Activated naive CD4-positive, alpha-beta T cell treated with anti-CD3 and anti-CD28 coated beads, Interleukin-2, amount 50 U/mL, for 24 hours (primary cell): Measurements from ENCODE around the gene SYTL2.

ENCODE experiments used
- H3K27ac Mint-ChIP-seq: one replicate; pipeline ENCODE4 v1.8.0; 2021; ENCODE audit warnings: mild to moderate bottlenecking, mixed read lengths
- H3K27me3 Mint-ChIP-seq: one replicate; pipeline ENCODE4 v1.8.0; 2021; ENCODE audit warnings: mixed read lengths
- H3K36me3 Mint-ChIP-seq: one replicate; pipeline ENCODE4 v1.8.0; 2021; ENCODE audit warnings: mixed read lengths
- H3K4me1 Mint-ChIP-seq: one replicate; pipeline ENCODE4 v1.8.0; 2021; ENCODE audit warnings: mixed read lengths
- H3K4me3 Mint-ChIP-seq: one replicate; pipeline ENCODE4 v1.8.0; 2021; ENCODE audit warnings: mild to moderate bottlenecking, mixed read lengths
- H3K9me3 Mint-ChIP-seq: one replicate; pipeline ENCODE4 v1.8.0; 2021; ENCODE audit warnings: mixed read lengths

Gene SYTL2

DNA sequence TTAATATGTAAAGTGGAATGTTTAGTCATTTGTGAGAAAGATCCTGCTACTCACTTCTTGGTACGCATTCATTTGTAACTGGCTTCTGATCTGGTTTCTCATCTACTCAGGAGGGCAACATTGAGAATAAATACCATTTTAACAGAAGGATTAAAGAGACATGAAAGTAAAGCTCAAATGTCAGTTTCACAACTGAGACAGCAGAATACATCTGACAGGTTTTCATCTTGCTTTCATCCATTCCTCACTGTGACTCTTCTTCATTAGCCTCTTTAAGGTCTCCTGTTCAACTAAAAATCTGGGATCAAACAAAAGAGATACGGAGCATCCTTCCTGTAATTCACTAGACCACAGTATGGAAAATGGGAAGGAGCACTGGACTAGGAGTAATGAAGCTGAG lies 93.5 kb downstream of the SYTL2 start:
- Mint-ChIP-seq H3K4me3 (no peak overlapping the region), H3K4me1 (peaks cover 13% of the 10 kb centered on the region), H3K36me3 (peaks cover 3% of the 10 kb centered on the region), H3K27me3 (no peaks in the 10 kb centered on the region), H3K9me3 (no peaks in the 10 kb centered on the region), H3K27ac (no peak overlapping the region)

DNA sequence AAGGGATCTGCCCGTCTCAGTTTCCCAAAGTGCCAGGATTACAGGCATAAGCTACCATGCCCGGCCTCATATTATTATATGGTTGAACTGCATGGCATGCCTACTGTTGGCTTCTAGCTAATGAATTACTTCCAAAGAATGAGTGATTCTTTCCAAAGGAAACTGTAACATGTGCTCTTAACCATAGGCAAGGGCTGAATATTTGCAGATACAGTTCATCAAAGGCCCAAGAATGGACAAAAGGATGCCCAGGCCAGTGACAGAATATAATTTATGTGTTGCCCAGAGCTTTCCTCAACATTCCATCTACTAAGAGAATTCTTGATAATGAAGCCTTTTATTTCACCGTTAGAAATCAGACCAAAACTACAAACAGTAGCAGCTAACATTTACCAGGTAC lies 98.0 kb downstream of the SYTL2 start:
- Mint-ChIP-seq H3K9me3 (no peaks in the 10 kb centered on the region), H3K4me1 (peaks cover 13% of the 10 kb centered on the region), H3K27me3 (no peaks in the 10 kb centered on the region), H3K4me3 (no peak overlapping the region), H3K27ac (no peak overlapping the region), H3K36me3 (peaks cover 3% of the 10 kb centered on the region)

DNA sequence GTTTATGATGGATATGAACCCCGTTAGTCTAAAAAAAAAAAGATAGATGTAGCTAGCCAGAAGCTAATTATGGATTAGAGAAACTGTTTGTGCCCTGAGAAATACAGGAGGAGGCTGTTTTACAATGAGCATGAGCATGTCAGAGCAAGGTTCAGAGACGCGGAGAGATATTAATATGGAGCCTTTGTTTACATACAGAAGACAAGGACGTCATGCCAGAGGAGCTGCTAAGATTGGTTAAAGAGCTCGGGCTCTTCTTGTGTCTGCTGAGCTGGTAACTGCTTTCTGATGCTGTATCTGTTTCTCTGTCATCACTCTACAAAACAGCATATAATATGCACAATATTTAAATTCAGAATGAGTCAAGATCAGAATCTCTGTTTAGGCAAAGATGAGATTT lies 100.0 kb downstream of the SYTL2 start:
- Mint-ChIP-seq H3K9me3 (no peaks in the 10 kb centered on the region), H3K27me3 (no peaks in the 10 kb centered on the region), H3K4me3 (no peak overlapping the region), H3K4me1 (no peaks in the 10 kb centered on the region), H3K27ac (no peak overlapping the region), H3K36me3 (peaks cover 9% of the 10 kb centered on the region)

DNA sequence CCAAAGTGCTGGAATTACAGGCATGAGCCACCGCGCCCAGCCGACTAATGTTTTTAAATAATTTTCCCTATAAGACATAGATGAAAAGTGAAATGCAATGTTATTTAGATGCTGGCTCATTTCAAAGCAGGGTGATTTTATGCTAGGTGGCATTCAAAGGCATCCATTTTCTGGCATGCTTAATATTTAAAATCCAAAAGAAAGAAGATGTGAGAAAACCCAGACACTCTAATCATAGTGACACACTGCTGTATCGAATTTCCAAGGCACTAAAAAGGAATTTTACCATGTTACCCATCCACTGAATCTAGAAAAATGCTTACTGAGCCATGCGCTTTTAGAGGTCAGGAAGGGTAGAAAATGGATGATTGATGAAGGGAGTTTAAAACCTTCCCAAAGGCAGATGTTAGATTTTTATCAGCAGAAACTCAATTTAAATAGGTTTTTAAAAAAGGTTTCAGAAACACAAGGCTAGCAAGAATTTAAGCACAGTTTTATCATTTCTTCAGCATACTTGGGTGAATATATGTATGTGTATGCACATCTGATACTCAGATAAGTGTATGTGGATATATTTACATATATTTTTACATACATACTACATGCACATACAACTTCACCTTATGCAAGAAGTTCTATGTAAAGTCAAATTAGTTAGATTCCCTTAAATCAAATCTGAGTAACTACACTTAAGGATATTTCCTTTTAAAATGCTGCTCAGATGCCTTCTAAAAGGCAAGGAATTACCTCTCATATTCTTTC lies 100.8 kb downstream of the SYTL2 start:
- no peaks in the 10 kb centered on the region for H3K4me1 Mint-ChIP-seq
- no peak overlapping the region for H3K4me3 Mint-ChIP-seq
- no peak overlapping the region for H3K27ac Mint-ChIP-seq

DNA sequence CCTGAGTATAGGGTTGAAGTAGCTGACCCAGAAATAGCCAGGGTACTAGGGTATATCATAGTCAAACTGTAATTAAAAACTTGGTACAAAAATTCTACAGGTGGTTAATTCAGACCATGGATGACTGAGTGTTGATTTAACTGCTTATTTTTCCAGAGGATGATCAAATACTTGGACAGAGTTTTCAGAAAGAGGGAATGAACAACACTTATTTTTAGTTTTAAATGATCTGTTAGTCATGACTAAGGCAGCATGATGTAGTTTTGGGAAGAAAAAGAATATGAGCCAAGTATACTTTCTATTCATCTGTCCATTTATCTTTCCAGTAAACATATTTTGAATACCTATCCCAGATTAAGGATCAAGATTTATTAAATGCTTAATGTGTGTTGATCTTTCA lies 105.1 kb downstream of the SYTL2 start:
- no peak overlapping the region for H3K4me3 Mint-ChIP-seq
- H3K4me1 Mint-ChIP-seq: peaks cover 1% of the 10 kb centered on the region
- no peaks in the 10 kb centered on the region for H3K9me3 Mint-ChIP-seq
- H3K27me3 Mint-ChIP-seq: no peaks in the 10 kb centered on the region
- no peak overlapping the region for H3K27ac Mint-ChIP-seq
- peaks cover 16% of the 10 kb centered on the region for H3K36me3 Mint-ChIP-seq

More for the DNA sequence above, 100.8 kb downstream of the SYTL2 start:
- peaks cover 9% of the 10 kb centered on the region for H3K36me3 Mint-ChIP-seq
- no peaks in the 10 kb centered on the region for H3K27me3 Mint-ChIP-seq
- no peaks in the 10 kb centered on the region for H3K9me3 Mint-ChIP-seq

DNA sequence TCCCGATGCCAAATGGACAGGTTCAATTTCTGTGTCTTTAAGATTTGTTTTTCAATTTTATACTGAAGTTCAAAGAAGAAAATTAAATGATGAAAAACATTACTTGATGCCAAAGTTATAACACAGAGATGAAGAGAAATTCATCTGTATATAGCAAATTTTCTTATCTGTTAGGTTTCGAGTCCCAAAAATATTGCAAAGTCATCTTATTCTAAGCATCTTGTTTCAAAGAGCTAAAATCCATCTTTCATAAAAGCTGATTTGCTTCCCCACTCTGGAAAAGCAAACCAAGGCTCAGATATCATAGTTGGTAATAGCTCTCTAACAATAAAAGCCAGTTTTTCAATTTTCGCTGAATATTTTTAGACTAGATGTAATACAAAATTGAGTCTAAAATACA lies 106.0 kb downstream of the SYTL2 start:
- Mint-ChIP-seq H3K9me3 (no peaks in the 10 kb centered on the region), H3K4me1 (peaks cover 10% of the 10 kb centered on the region), H3K36me3 (peaks cover 16% of the 10 kb centered on the region), H3K27ac (no peak overlapping the region), H3K4me3 (no peak overlapping the region), H3K27me3 (no peaks in the 10 kb centered on the region)

DNA sequence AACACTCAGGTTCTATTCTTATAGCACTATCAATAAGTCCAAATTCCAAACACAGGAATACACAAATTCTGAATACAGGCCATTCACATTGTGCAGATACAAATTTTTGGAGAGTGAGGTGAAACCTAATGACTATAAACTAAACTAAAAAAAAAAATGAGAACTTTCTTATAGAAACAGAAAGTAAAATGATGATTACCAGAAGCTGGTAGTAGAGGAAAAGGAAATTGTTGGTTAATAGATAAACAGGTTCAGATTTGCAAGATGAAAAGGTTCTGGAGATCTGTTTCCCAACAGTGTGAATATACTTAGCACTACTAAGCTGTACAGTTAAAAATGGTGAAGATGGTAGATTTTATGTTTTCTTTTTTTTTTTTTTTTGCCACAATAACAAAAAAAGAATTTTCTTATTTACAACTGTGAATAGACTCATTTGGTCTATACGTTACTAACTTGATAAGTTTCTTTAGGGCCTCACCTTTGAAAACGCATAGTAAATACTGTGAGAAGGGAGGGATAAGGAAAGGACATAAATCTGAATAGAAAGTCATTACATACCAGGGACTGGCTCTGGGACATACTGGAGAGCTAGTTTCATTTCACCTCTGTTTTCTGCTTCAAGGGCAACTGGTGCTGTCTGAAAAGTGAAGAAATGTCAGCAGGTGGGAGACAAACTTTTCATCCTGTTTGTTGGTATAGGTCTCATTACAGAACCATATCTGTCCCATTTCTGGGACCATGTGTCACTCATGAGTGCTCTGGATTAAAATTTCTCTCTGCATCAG lies 110.8 kb downstream of the SYTL2 start:
- no peaks in the 10 kb centered on the region for H3K27me3 Mint-ChIP-seq
- peak overlapping the region; percentile 55 for H3K4me3 Mint-ChIP-seq
- no peaks in the 10 kb centered on the region for H3K9me3 Mint-ChIP-seq
- H3K36me3 Mint-ChIP-seq: peaks cover 14% of the 10 kb centered on the region
- H3K27ac Mint-ChIP-seq: peak overlapping the region; percentile 83
- H3K4me1 Mint-ChIP-seq: peaks cover 37% of the 10 kb centered on the region

DNA sequence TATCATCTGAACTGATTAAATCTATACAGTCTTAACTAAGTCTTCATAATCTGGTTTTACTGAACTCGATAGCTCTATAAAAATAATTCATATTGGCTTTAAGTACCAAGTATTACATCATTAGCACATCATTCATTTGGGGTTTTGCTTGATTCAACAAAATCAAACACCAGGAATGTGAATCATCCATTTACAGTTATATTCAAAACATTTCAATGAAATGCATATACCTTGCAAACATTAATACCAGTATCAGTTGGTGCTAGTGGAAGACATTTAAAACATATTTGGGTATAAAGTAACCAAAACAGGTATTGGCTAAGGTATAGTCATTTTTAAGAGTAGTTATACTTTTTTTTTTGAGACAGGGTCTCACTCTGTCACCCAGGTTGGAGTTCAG lies 112.7 kb downstream of the SYTL2 start:
- Mint-ChIP-seq H3K4me1 (peaks cover 37% of the 10 kb centered on the region), H3K4me3 (no peak overlapping the region), H3K27ac (no peak overlapping the region), H3K27me3 (no peaks in the 10 kb centered on the region), H3K9me3 (no peaks in the 10 kb centered on the region), H3K36me3 (peaks cover 10% of the 10 kb centered on the region)

DNA sequence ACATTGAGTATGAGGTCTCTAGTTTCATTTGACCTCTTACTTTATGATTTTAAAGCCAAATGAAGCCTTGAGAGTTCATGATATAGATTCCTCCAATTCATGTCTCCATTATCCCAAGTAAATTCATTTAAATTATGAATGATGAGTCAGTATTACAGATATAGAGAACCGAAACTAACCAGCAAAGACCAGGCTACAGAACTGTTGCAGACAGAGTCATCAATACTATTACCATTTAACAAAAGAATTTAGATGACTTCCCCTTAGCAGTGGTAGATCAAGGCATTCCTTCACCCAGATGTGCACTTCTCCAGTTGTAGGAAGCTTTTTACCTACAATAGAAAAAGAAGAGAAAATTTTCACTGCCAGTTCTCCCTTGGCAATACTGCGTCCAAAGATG lies 113.2 kb downstream of the SYTL2 start:
- no peak overlapping the region for H3K27ac Mint-ChIP-seq
- H3K4me1 Mint-ChIP-seq: peaks cover 37% of the 10 kb centered on the region
- H3K27me3 Mint-ChIP-seq: no peaks in the 10 kb centered on the region
- peaks cover 6% of the 10 kb centered on the region for H3K36me3 Mint-ChIP-seq
- no peaks in the 10 kb centered on the region for H3K9me3 Mint-ChIP-seq
- no peak overlapping the region for H3K4me3 Mint-ChIP-seq

DNA sequence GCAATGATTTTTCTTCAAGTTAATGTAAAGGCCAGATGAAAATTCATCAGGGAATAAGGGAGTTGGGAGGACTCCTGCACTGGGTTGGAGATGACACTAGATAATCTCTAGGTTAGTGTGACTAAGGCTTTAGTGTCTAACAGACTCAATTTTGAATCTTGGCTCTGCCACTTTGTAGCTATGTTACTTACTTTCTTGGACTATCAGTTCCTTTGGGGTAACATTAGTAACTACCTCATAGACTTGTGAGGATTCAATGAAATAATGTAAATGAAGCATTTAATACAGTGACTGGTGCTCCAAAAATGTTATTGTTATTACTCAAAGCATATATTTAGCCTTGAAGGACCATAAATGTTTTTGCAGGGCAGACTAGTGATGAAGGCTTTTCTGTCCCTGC lies 115.4 kb downstream of the SYTL2 start:
- Mint-ChIP-seq H3K4me1 (peaks cover 33% of the 10 kb centered on the region), H3K4me3 (no peak overlapping the region), H3K9me3 (no peaks in the 10 kb centered on the region), H3K36me3 (peaks cover 8% of the 10 kb centered on the region), H3K27ac (no peak overlapping the region), H3K27me3 (no peaks in the 10 kb centered on the region)

DNA sequence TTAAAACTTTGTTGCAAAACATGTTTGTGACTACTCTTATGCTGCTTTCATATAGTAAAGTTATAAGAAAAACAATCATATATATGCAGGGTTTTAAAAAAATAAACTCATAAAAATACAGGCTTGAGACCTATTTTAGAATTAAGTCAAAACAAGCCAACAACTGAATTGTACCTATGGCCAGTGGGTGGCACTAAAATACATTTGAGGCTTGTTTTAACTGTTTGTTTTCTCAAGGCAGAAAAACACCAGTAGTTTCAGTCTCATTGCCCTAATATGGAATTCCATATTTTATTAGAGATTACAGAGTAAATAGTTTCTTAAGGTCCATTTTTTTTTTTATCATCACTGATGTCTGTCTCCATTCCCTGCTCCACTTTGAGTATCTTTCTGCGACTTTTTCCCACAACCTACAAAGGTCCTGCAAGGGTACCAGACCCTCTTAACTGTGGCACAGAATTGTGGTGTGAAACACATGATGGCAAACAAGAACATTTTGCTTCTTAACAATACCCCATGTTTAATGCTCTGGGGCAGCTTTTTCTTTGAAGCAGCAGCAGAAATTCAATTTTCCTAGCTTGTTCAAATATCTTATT lies 116.5 kb downstream of the SYTL2 start:
- peaks cover 9% of the 10 kb centered on the region for H3K36me3 Mint-ChIP-seq
- no peak overlapping the region for H3K4me3 Mint-ChIP-seq
- H3K4me1 Mint-ChIP-seq: peaks cover 22% of the 10 kb centered on the region
- no peaks in the 10 kb centered on the region for H3K27me3 Mint-ChIP-seq
- no peak overlapping the region for H3K27ac Mint-ChIP-seq
- H3K9me3 Mint-ChIP-seq: no peaks in the 10 kb centered on the region

DNA sequence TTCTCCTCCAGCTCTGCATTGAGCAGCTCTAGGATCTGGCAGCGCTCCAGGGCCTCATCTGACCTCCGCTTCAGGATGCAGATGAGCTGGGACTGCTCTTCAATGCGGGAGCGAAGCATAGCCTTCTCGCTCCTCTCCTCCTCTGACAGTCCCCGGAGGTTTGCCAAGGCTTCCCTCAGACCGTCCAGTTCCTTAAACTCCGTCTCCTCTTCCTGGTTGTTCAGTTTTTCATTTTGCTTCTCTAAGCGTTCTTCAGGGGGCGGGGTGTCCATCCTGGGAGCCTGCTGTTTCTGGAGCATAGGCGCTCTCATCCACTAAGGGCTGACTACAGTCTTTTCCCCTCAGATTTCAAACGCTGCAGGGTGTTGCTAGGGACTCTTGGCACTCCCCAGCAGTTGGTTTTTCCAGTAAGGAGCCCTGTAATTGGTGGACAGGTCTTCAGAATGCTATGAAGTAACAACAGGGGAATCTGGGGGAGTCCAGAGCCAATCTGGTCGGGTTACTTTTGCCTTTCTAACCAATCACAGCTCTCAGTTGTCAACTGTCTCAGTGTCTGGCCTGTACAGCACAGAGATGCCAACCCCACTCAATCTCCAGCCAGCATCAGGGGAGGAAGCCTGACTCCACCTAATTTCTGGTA lies 125.0 kb downstream of the SYTL2 start, which contains the start of gene CCDC89:
TSS of gene CCDC89 (minus strand) at position 376 of the 640 bp plus-strand sequence. CDS start at position 311, 65 bp downstream.
- peaks cover 6% of the 10 kb centered on the region for H3K36me3 Mint-ChIP-seq
- no peak within 1 kb of the TSS for H3K4me3 Mint-ChIP-seq
- peaks cover 19% of the 10 kb centered on the region for H3K4me1 Mint-ChIP-seq
- H3K27me3 Mint-ChIP-seq: peaks cover 1% of the 10 kb centered on the region
- no peak within 1 kb of the TSS for H3K27ac Mint-ChIP-seq
- H3K9me3 Mint-ChIP-seq: no peaks in the 10 kb centered on the region

DNA sequence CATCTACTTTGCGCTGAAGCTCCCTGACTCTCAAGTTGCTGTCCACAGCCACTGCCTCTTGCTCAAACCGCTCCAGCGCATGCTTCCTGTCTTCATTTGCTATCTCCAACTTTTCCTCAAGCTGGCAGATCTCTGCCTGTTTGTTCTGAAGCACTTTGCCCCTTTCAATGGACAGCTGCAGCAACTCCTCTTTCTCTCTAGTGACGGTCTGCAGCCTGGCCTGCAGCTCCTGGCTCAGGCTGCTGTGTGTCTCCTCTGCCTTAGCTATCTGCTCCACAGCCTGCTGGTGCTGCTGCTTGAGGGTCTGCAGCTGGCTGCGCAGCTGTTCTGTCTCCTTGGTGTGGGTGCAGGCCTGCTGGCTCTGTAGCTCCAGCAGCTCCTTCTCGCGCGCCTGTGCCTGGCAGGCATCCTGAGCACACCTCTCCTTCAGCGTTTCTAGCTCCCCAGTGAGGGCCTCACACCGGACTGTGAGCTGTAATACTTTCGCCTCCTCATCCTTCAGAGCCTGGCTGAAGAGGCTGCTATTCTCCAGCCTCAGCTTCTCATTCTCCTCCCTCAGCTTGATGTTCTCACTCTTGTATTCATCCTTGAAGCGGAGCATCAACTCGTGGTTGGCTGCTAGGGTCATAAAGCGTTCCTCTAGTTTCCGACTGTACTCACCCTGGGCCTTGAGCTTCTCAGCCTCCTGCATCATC lies 125.7 kb downstream of the SYTL2 start:
- no peaks in the 10 kb centered on the region for H3K9me3 Mint-ChIP-seq
- no peak overlapping the region for H3K27ac Mint-ChIP-seq
- peaks cover 19% of the 10 kb centered on the region for H3K4me1 Mint-ChIP-seq
- H3K36me3 Mint-ChIP-seq: peaks cover 2% of the 10 kb centered on the region
- H3K27me3 Mint-ChIP-seq: peaks cover 1% of the 10 kb centered on the region
- H3K4me3 Mint-ChIP-seq: no peak overlapping the region

DNA sequence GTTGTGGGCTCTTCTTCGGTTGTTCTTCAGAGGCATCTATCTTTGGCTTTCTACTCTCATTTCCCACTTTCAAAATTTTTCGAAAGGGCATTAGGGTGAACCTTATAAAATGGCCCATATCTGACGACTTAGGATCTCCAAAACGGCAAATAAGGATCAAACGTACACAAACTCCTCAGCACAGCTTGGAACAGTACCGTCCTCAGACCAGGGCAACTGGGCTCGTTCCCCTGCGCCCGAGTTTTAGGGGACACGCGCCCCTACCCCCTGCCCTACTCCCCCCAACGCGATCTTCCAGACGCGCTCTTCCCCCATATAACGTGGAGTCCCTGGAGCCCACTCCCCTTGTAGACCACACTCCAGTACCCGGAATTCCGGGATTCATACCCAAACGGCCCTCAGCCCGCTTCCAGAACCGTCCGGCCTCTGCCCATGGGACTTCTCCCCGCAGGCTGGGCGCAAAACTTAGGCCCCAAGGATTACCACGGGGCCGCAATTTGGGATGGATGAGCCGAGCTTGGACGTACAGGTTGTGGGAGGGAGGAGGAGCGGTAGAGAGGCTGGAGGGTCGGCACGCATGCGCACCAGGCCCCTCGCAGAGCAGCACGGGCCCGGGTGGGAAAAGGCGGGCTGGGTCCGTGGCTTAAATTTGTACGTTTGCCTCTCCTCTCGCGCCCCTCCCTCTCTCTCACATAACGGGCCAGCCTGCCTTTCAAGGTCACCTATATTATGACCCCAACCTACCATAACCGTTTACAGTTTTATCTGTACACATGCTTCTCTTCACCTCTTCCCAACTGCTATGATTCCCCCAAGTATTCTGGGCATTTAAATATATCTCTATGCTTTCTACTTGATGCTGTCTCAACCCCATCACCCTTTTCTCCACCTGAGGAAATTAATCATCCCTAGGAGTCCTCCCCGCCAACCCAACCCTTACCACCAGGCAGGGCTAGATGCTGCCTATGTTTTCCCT lies 128.3 kb downstream of the SYTL2 start:
- H3K9me3 Mint-ChIP-seq: no peaks in the 10 kb centered on the region
- no peaks in the 10 kb centered on the region for H3K36me3 Mint-ChIP-seq
- peaks cover 1% of the 10 kb centered on the region for H3K27me3 Mint-ChIP-seq
- peak overlapping the region; percentile 97 for H3K27ac Mint-ChIP-seq
- H3K4me3 Mint-ChIP-seq: peak overlapping the region; percentile 91
- H3K4me1 Mint-ChIP-seq: peaks cover 19% of the 10 kb centered on the region
